Gastroesophageal sphincter (tissue), 4 donors: ENCODE measurements around the gene TRAPPC11. TPM values are rescaled to one million over a fixed set of nuclear protein-coding genes. Genes with fewer than 3 reads are reported as not detected.
A peak's percentile ranks its signal among the peaks of the same experiment; 100 is the strongest.

Source experiments
- ATAC-seq: fragments of 150-250 bp; one replicate; pipeline ENCODE4 v1.9.1; 2016; ENCODE audit warnings: mild to moderate bottlenecking, moderate library complexity
- H3K27ac ChIP-seq, 4 donors: fragments of 200-600 bp; sonication (generic) in 3 of 4; 1 replicate in 3 of 4; 2 replicates in 1 of 4; pipeline ENCODE4 v1.5.1; 2016 to 2019
- H3K27me3 ChIP-seq: fragments of 200-600 bp; sonication (generic); one replicate; pipeline ENCODE4 v1.5.1; 2019
- H3K36me3 ChIP-seq, 2 donors: fragments of 200-600 bp; sonication (generic); one replicate each; pipeline ENCODE4 v1.5.1; 2019; ENCODE audit warnings: control low read depth in 1 of 2
- H3K4me1 ChIP-seq, 3 donors: fragments of 200-600 bp; sonication (generic); 1 replicate in 2 of 3; 2 replicates in 1 of 3; pipeline ENCODE4 v1.5.1; 2016 to 2019; ENCODE audit warnings: control low read depth in 2 of 3
- H3K4me3 ChIP-seq, 2 donors: fragments of 200-600 bp; sonication (generic); one replicate each; pipeline ENCODE4 v1.5.1; 2019; ENCODE audit warnings: mild to moderate bottlenecking in 1 of 2, moderate library complexity in 1 of 2
- H3K9me3 ChIP-seq, 3 donors: fragments of 200-600 bp; sonication (generic); one replicate each; pipeline ENCODE4 v1.5.1; 2017 to 2019; ENCODE audit warnings: control low read depth in 2 of 3
- CTCF ChIP-seq, 4 experiments: fragments of 200-600 bp in 2 of 4; fragments of 450-650 bp in 2 of 4; sonication (generic) in 1 of 4; IDR thresholded peaks; one replicate each; pipeline ENCODE4 v1.5.1; 2017 to 2019; ENCODE audit warnings: antibody characterized with exemption in 4 of 4, mild to moderate bottlenecking in 2 of 4, moderate library complexity in 2 of 4
- EP300 ChIP-seq: sonication (generic); formaldehyde crosslinking; IDR thresholded peaks from one replicate; pipeline ENCODE4 v1.6.1; 2017; ENCODE audit warnings: antibody characterized with exemption, mild to moderate bottlenecking
- POLR2A ChIP-seq, 2 donors: fragments of 450-650 bp; IDR thresholded peaks; one replicate each; pipeline ENCODE4 v1.6.1; 2017; ENCODE audit warnings: antibody characterized with exemption in 2 of 2, mild to moderate bottlenecking in 2 of 2, moderate library complexity in 1 of 2
- POLR2AphosphoS5 ChIP-seq: sonication (generic); formaldehyde crosslinking; IDR thresholded peaks from one replicate; pipeline ENCODE4 v1.6.1; 2017; ENCODE audit warnings: antibody characterized with exemption
- WGBS, 2 donors: methylation state at CpG; one replicate each; pipeline ENCODE4 v1.1.5; 2018; ENCODE audit warnings: low coverage in 1 of 2; 5-methylcytosine and 5-hydroxymethylcytosine counted together
- total RNA-seq, 4 donors: library from RNA; depleted of rRNA; stranded (reverse); fragments of >200 nt; gene quantifications; one replicate each; pipeline ENCODE4 v1.1.0, GENCODE V29; 2016

Gene TRAPPC11
- total RNA-seq, 4 donors from 2014 or later = 42.1 to 57.5 (median 54.7) TPM

DNA sequence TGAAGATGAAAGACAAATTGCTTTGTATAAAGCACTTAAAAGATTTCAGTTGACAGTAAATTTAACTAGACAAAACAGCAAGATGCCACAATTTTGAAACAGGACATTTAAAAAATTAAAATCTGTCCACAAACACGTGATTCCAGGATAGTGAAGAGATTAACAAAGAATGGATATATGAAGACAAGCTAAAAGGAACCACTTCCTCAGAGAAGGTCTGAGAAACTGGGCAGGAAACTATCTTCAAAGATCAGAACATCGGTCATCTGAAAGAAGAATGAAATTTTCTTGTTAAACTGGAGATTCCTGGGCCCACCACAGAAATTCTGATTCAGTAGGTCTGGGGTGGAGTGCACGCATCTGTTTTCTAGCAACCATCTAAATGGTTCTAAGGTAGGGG lies 1.5 kb upstream of the TRAPPC11 start:
- H3K4me1 ChIP-seq = peaks cover 4 to 51% (median 8%) of the 10 kb centered on the region in 3 donors
- no peaks in the 10 kb centered on the region for H3K9me3 ChIP-seq
- peaks cover 0 to 40% of the 10 kb centered on the region in 2 donors for H3K36me3 ChIP-seq
- H3K27me3 ChIP-seq = no peaks in the 10 kb centered on the region
- no peak overlapping the region for H3K27ac ChIP-seq
- no peak for ATAC-seq
- 71 to 80% methylated on average over 2 to 3 of the region's 3 CpGs for WGBS, 2 donors
- TF ChIP-seq POLR2A (IDR thresholded peaks at IDR 0.05) (no peak), EP300 (no peak), CTCF (IDR thresholded peaks at IDR 0.05) (no peak)
- H3K4me3 ChIP-seq = peak overlapping the region in 1 of 2 donors; percentile 87

DNA sequence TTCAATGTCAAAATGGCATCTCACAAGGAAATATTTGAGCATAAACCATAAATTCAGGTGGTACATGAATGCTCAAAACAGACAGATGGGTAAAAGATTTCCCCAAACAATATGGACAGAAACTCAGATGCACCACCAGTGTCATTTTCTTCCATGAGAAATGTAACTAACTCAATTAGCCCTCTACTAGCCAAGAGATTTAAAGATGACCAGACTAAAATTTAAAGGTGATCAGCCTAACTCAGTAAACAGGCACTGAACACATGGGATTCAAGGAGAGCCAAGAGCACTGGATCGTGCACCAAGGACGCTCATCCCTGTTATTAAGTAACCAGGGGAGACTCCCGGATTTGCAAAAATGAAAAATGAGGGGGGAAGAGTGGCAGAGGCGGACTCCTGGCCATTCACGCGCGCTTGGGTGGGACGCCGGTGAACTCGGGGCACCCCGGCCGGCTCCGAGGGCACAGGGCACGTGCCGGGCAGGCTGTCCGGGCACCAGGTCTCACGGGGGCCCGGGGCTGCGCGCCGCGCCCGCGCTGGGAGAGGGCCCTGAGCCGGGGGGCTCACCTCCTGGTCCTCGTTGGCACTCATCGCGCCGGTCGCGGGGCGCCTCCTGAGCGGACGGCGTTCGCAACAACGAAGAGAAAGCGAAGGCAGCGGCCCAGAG lies 598 bp upstream of the TRAPPC11 start:
- ATAC-seq = no peak
- no peaks in the 10 kb centered on the region for H3K9me3 ChIP-seq
- H3K4me3 ChIP-seq = peak overlapping the region; percentile 87 to 96
- no peaks in the 10 kb centered on the region for H3K27me3 ChIP-seq
- TF ChIP-seq CTCF (IDR thresholded peaks at IDR 0.05) (no peak), EP300 (no peak)
- WGBS, 2 donors = 0% methylated on average over 1 to 8 of the region's 39 CpGs
- peaks cover 4 to 51% (median 8%) of the 10 kb centered on the region in 3 donors for H3K4me1 ChIP-seq
- peak overlapping the region; percentile 72 to 94 (median 92) for H3K27ac ChIP-seq
- H3K36me3 ChIP-seq = peaks cover 0 to 31% of the 10 kb centered on the region in 2 donors

DNA sequence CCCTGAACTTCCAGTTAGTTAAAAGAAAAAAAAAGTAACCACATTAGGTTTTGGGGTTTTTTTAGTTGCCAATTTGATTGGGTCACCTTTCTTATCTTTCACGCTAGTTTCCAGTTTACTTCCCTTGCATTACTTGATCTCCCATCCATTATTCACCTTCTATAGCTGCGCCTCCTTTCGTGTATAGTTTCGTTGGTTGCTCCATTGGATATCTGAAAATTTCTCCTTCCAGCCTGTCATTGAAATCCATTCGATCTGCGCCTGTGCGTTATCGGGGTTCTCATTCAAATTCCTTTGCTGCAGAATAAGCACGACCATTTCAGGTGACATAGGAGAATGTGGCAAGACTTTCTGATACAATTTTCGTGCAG lies 764 bp downstream of the TRAPPC11 start:
- H3K27ac ChIP-seq = peak overlapping the region; percentile 72 to 94 (median 92)
- peaks cover 4 to 51% (median 8%) of the 10 kb centered on the region in 3 donors for H3K4me1 ChIP-seq
- WGBS, 2 donors = 5 to 6% methylated on average over 7 to 10 of the region's 10 CpGs
- H3K9me3 ChIP-seq = no peaks in the 10 kb centered on the region
- no peaks in the 10 kb centered on the region for H3K27me3 ChIP-seq
- peak overlapping the region; percentile 87 to 96 for H3K4me3 ChIP-seq
- peaks cover 0 to 26% of the 10 kb centered on the region in 2 donors for H3K36me3 ChIP-seq
- no peak for ATAC-seq
- no peak for TF ChIP-seq CTCF (IDR thresholded peaks at IDR 0.05)
- no peak for TF ChIP-seq EP300
- no peak for TF ChIP-seq POLR2AphosphoS5
- TF ChIP-seq POLR2A (IDR thresholded peaks at IDR 0.05) = no peak

DNA sequence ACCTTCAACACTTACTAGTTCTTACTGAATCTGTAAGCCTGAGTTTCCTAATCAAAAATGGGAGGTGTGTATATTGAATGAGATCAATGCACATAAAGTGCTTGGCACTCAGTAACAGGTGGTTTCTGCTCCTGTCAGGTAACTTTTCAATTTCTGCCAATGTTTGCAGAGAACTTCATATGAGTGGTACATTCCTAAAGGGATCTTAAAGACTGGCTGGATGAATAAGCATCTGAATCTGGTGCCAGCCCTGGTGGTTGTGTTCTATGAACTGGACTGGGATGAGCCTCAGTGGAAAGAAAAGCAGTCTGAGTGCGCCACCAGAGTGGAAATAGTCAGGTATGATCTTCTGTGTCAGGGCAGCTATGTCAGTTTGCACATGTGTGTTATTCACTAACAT lies 7.0 kb downstream of the TRAPPC11 start:
- Histone ChIP-seq H3K4me3 (no peak overlapping the region), H3K27ac (no peak overlapping the region), H3K27me3 (no peaks in the 10 kb centered on the region), H3K9me3 (no peaks in the 10 kb centered on the region), H3K4me1 (peaks cover 0 to 11% (median 0%) of the 10 kb centered on the region in 3 donors), H3K36me3 (peaks cover 0 to 68% of the 10 kb centered on the region in 2 donors)
- 100% methylated on average over 1 of the region's 1 CpG; no CpG with 5 or more reads in 1 of the 2 donors for WGBS, 2 donors
- TF ChIP-seq POLR2AphosphoS5 = no peak
- no peak for TF ChIP-seq POLR2A (IDR thresholded peaks at IDR 0.05)
- TF ChIP-seq CTCF (IDR thresholded peaks at IDR 0.05) = no peak
- TF ChIP-seq EP300 = no peak
- ATAC-seq = no peak

- Histone ChIP-seq H3K9me3 (no peaks in the 10 kb centered on the region), H3K36me3 (peaks cover 0 to 99% of the 10 kb centered on the region in 2 donors), H3K27me3 (no peaks in the 10 kb centered on the region), H3K4me3 (no peak overlapping the region), H3K4me1 (no peaks in the 10 kb centered on the region), H3K27ac (no peak overlapping the region)
- WGBS, 2 donors = 73 to 84% methylated on average over 3 of the region's 3 CpGs
- TF ChIP-seq EP300 (no peak), POLR2AphosphoS5 (no peak), POLR2A (IDR thresholded peaks at IDR 0.05) (no peak), CTCF (IDR thresholded peaks at IDR 0.05) (no peak)
- no peak for ATAC-seq
These were observed 11.2 kb downstream of the TRAPPC11 start for GRCh38 chr4:183670251-183670650.
